ENCODE measurements around the gene PRKCI. TPM values are rescaled to one million over a fixed set of nuclear protein-coding genes. Genes with fewer than 3 reads are reported as not detected.

The PRKCI gene
- polyA plus RNA-seq (2011; rRNA removed) (15.1 and 33.5 TPM in 2 replicates), polyA minus RNA-seq (2011; rRNA and poly(A)+ RNA removed) (17.0 and 21.4 TPM in 2 replicates)

DNA sequence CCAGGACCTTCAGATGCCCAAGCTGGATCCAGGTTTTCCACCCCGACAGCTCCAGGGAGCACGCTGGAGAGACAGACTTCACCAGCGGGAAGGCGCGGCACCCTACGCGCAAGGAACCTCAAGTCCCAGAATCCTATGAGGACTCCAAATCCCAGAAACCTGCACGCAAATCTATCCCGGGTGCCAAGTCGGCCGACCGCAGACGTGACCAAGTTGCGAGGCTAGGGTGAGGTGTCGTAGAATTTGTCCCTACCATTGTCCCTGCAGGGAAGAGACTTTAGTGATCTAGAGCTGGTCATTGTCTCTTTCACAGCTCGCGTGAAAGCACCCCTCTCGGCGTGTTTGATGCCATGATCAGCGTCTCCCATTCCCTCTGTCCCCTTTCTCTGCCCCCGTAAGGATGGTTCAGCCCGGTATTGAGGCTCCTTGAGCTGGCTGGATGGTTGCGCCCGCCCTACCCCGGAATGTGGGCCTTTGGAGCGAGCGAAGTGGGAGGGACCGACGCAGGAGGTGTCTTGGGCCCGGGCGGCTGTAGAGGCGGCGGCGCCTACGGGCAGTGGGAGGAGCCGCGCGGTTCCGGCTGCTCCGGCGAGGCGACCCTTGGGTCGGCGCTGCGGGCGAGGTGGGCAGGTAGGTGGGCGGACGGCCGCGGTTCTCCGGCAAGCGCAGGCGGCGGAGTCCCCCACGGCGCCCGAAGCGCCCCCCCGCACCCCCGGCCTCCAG lies at the start of gene PRKCI:
Gene PRKCI, plus strand, starts transcription at position 501 of the 723 bp plus-strand sequence. CDS start 246 bp downstream, outside the sequence.
- ChIA-PET POLR2A (no interaction called here), CTCF (interaction anchor here (0.9 to 1.1 kb wide), 3 partner anchors 10 to 173 kb away, joined by 3 to 4 read pairs (median 3); no protein-coding TSS in a partner anchor)
- H3K4me3 ChIP-seq (ENCODE audit: low read depth, low read length), result peak within 1 kb of the TSS; percentile 76
- H3K36me3 ChIP-seq (ENCODE audit: control insufficient read depth, insufficient read depth, low read length), result no peaks in the 10 kb centered on the region
- peak; percentile 67 for DNase-seq (ENCODE audit: low read depth)
- no peaks in the 10 kb centered on the region for H3K27me3 ChIP-seq (ENCODE audit: control insufficient read depth, insufficient read depth, low read length)
- TF ChIP-seq, protein P1, sequence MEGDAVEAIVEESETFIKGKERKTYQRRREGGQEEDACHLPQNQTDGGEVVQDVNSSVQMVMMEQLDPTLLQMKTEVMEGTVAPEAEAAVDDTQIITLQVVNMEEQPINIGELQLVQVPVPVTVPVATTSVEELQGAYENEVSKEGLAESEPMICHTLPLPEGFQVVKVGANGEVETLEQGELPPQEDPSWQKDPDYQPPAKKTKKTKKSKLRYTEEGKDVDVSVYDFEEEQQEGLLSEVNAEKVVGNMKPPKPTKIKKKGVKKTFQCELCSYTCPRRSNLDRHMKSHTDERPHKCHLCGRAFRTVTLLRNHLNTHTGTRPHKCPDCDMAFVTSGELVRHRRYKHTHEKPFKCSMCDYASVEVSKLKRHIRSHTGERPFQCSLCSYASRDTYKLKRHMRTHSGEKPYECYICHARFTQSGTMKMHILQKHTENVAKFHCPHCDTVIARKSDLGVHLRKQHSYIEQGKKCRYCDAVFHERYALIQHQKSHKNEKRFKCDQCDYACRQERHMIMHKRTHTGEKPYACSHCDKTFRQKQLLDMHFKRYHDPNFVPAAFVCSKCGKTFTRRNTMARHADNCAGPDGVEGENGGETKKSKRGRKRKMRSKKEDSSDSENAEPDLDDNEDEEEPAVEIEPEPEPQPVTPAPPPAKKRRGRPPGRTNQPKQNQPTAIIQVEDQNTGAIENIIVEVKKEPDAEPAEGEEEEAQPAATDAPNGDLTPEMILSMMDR (IDR thresholded peaks at IDR 0.05; ENCODE audit: insufficient read depth, low read depth, low read length), result no peak

DNA sequence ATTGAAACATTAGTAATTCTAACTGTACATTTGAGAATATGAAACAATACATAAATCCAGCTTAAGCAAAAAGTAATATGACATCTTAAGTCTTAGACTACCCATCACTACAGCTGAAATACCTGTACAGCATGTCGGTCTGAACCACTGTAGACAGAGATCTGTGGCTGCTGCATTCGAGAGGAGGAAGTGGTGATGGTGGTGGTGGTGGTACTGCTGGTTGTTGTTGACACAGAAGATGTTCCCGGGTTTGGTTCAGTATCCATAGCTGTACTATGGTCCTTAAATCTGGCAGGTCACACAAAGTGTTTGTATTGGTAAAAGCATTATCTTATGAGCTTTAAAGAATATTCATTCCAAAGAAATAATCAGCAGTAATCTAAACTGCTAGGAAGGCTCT lies 43.6 kb upstream of the PRKCI start:
- Histone ChIP-seq H3K36me3 (ENCODE audit: control insufficient read depth, insufficient read depth, low read length) (peaks cover 9% of the 10 kb centered on the region), H3K27me3 (ENCODE audit: control insufficient read depth, insufficient read depth, low read length) (no peaks in the 10 kb centered on the region), H3K4me3 (ENCODE audit: low read depth, low read length) (no peak overlapping the region)
- TF ChIP-seq, protein P1 (IDR thresholded peaks at IDR 0.05; ENCODE audit: insufficient read depth, low read depth, low read length), result no peak
- no peak for DNase-seq (ENCODE audit: low read depth)
- POLR2A ChIA-PET, result no interaction called here
- CTCF ChIA-PET, result interaction anchor here (0.6 to 0.8 kb wide), 2 partner anchors 12 to 36 kb away, joined by 3 to 6 read pairs; no protein-coding TSS in a partner anchor

DNA sequence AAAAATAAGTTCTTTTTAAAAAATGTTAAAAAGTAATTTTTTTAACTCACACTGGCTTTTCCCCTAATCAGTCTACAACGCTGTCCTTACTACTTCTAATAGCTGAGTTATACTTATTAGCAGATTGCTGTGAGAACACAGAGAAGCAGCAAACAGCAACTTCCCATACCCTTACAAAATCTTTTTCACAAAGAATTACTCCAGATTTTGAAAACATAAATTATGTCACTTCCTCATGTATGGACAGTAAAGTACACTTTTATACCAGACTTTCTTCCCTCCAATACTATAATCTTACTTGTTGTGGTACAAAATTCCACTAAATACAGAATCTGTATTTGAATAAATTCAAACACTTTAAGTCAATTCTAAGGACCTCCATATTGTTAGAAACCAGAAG lies 42.8 kb upstream of the PRKCI start:
- POLR2A ChIA-PET, result no interaction called here
- H3K36me3 ChIP-seq (ENCODE audit: control insufficient read depth, insufficient read depth, low read length), result peaks cover 7% of the 10 kb centered on the region
- TF ChIP-seq, protein P1 (IDR thresholded peaks at IDR 0.05; ENCODE audit: insufficient read depth, low read depth, low read length), result no peak
- H3K27me3 ChIP-seq (ENCODE audit: control insufficient read depth, insufficient read depth, low read length), result no peaks in the 10 kb centered on the region
- CTCF ChIA-PET, result interaction anchor here (0.8 kb wide), 1 partner anchor 11 kb away, joined by 3 read pairs; no protein-coding TSS in a partner anchor
- H3K4me3 ChIP-seq (ENCODE audit: low read depth, low read length), result no peak overlapping the region
- DNase-seq (ENCODE audit: low read depth), result no peak

DNA sequence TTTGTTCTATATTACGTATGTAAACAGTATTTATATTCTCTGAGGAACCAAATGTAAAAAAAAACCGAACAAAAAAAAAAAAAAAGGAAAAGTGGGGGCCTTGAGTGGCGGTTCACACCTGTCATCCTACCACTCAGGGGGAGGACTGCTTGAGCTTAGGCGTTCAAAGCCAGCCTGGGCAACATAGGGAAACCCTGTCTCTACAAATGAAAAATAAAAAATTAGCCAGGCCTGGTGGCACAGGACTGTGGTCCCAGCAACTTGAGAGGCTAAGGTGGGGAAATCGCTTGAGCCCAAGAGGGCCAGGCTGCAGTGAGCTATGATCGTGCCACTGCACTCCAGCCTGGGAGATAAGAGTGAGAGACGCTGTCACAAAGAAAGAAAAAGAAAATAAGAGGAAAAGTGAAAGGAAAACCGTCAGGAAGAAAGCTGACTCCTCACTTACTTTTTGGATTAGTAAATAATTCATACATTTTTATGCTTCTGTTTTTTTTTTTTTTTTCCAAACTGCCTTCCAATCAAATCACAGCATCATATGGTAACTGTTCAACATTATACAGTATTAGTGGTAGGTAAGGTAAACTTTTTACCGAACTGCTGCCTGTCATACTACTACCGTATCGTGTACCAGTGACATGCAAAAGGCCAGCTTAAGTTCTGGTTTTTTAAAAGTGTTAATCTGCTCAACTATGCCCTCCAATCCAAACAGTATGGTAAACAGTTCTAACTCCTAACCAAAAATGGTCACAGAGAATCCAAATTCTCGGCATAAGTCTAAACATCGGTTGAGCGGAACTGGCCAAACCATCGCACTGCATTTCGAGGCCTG lies 41.9 kb upstream of the PRKCI start:
- POLR2A ChIA-PET, result interaction anchor here (0.5 to 0.6 kb wide), 3 partner anchors 9 to 177 kb away, joined by 3 to 11 read pairs (median 4); no protein-coding TSS in a partner anchor

More for the DNA sequence above, 41.9 kb upstream of the PRKCI start:
- H3K4me3 ChIP-seq (ENCODE audit: low read depth, low read length), result peak overlapping the region; percentile 80
- no peak for DNase-seq (ENCODE audit: low read depth)
- H3K36me3 ChIP-seq (ENCODE audit: control insufficient read depth, insufficient read depth, low read length), result peaks cover 5% of the 10 kb centered on the region
- CTCF ChIA-PET, result no interaction called here
- TF ChIP-seq, protein P1 (IDR thresholded peaks at IDR 0.05; ENCODE audit: insufficient read depth, low read depth, low read length), result no peak
- no peaks in the 10 kb centered on the region for H3K27me3 ChIP-seq (ENCODE audit: control insufficient read depth, insufficient read depth, low read length)
